DND-41 (cell line): Measurements from ENCODE around the gene ALDH16A1.

Source experiments
- CTCF ChIP-seq: IDR thresholded peaks from 2 replicates; pipeline ENCODE4 v1.5.1; 2012; ENCODE audit warnings: borderline replicate concordance, low read length, moderate library complexity, mild to moderate bottlenecking; ENCODE audit not compliant: poor library complexity, severe bottlenecking; ENCODE audit errors: extremely low read depth
- EZH2 ChIP-seq: IDR thresholded peaks from 3 replicates; pipeline ENCODE4 v1.6.1; 2012; ENCODE audit warnings: borderline replicate concordance, low read depth, mild to moderate bottlenecking, moderate library complexity, low read length, inconsistent platforms; ENCODE audit not compliant: severe bottlenecking

- no peak for TF ChIP-seq CTCF
- no peak for TF ChIP-seq EZH2
These were observed 39.0 kb downstream of the ALDH16A1 start for GRCh38 chr19:49491804-49492572.
